Activated CD4-positive, alpha-beta T cell treated with anti-CD3 and anti-CD28 coated beads, Interleukin-2, amount 10 ng/mL, durations not matched to agents 7 days and 5 days (primary cell): Measurements from ENCODE around the gene BBLN. TPM values are rescaled to one million over a fixed set of nuclear protein-coding genes. Genes with fewer than 3 reads are reported as not detected.

Source experiments
- CTCF ChIA-PET: fragments of 350-600 bp; sonication (Branson Sonifier 250); formaldehyde crosslinking; loops from one replicate; lab custom pipeline; 2021; ENCODE audit warnings: antibody characterized with exemption; lab: Charles Lee
- POLR2A ChIA-PET: fragments of 350-600 bp; sonication (Branson Sonifier 250); formaldehyde crosslinking; loops from one replicate; lab custom pipeline; 2021; ENCODE audit warnings: antibody characterized with exemption; lab: Charles Lee
- DNase-seq: peaks from one replicate; pipeline ENCODE4 v3.0.0-alpha.2; 2020
- H3K27ac Mint-ChIP-seq: one replicate; pipeline ENCODE4 v1.8.0; 2021; ENCODE audit warnings: mild to moderate bottlenecking, moderate library complexity, mixed read lengths
- H3K27me3 Mint-ChIP-seq: one replicate; pipeline ENCODE4 v1.8.0; 2021; ENCODE audit warnings: mixed read lengths
- H3K36me3 Mint-ChIP-seq: one replicate; pipeline ENCODE4 v1.8.0; 2021; ENCODE audit warnings: low read depth, mixed read lengths
- H3K4me1 Mint-ChIP-seq: one replicate; pipeline ENCODE4 v1.8.0; 2021; ENCODE audit warnings: mixed read lengths
- H3K4me3 Mint-ChIP-seq: one replicate; pipeline ENCODE4 v1.8.0; 2021; ENCODE audit warnings: mild to moderate bottlenecking, moderate library complexity, mixed read lengths
- H3K9me3 Mint-ChIP-seq: one replicate; pipeline ENCODE4 v1.8.0; 2021; ENCODE audit warnings: mixed read lengths
- total RNA-seq, 2 experiments: library from RNA; stranded (reverse); gene quantifications; one replicate each; pipeline ENCODE4 v1.2.3, GENCODE V29; 2021

Gene BBLN
- total RNA-seq, 2 experiments from 2014 or later, result 92.5 to 94.2 TPM

DNA sequence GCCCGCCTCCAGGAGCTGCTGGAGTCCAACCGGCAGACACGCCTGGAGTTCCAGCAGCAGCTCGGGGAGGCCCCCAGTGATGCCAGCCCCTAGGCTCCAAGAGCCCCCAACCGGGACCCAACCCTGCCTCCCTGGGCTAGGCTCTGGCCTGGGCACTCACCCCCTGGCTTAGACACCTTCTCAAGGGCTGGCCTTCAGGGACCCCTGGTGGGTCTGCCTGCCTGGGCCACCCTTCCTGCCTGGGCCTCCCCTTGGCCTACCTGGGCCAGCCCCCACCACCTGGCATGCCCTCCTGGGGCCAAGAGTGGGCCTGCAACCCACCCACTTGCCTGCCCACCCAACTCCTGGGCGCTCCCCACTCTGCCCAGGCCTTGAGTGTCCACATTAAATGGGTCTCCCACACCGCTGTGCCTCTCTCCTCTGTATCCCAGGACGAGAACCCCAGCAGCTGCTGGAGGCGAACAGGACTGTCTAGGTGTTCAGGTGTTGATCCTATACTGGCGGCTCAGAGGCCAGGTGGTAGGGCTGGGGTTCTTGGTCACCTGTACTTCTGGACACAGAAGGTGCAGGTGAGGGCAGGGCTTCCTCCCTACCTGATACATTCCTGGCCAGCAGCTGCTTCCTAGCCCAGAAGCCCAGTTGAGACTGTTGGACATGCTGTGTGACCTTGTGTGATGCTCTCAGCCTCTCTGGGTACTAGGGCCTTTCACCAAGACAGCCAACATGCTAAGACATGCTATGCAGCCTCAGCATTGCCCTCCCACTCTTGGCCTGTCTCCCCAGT is 3.6 kb downstream of the BBLN start:
- H3K27me3 Mint-ChIP-seq, result no peaks in the 10 kb centered on the region
- DNase-seq, result no peak
- no peak overlapping the region for H3K27ac Mint-ChIP-seq
- H3K36me3 Mint-ChIP-seq, result peaks cover 31% of the 10 kb centered on the region
- CTCF ChIA-PET, result no interaction called here
- peaks cover 27% of the 10 kb centered on the region for H3K4me1 Mint-ChIP-seq
- H3K4me3 Mint-ChIP-seq, result no peak overlapping the region
- no peaks in the 10 kb centered on the region for H3K9me3 Mint-ChIP-seq
- POLR2A ChIA-PET, result no interaction called here

DNA sequence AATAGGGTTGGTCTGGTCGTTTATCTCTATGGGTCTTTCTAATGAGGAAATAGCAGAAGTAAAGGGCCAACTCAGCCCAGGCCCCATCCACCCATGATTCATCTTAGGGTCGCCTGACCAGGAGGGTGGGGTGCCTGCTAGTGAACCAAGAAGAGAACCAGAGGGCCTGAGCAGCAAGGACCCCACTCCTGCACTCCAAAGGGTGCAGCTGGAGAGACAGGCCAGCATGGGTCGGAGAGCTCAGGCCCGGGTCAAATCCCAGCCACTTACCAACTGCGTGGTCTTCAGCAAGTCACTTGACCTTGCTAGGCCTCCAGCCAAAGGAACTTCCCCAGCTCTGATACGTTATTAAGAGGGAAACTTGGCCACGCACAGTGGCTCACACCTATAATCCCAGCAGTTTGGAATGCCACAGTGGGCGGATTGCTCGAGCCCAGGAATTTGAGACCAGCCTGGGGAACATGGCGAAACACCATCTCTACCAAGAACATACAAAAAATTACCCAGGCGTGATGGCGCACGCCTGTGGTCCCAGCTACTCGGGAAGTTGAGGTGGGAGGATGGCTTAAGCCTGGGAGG is 4.3 kb downstream of the BBLN start:
- H3K9me3 Mint-ChIP-seq, result no peaks in the 10 kb centered on the region
- peaks cover 22% of the 10 kb centered on the region for H3K4me1 Mint-ChIP-seq
- no peak for DNase-seq
- no peak overlapping the region for H3K27ac Mint-ChIP-seq
- peaks cover 34% of the 10 kb centered on the region for H3K36me3 Mint-ChIP-seq
- CTCF ChIA-PET, result no interaction called here
- POLR2A ChIA-PET, result no interaction called here
- H3K4me3 Mint-ChIP-seq, result no peak overlapping the region
- no peaks in the 10 kb centered on the region for H3K27me3 Mint-ChIP-seq

DNA sequence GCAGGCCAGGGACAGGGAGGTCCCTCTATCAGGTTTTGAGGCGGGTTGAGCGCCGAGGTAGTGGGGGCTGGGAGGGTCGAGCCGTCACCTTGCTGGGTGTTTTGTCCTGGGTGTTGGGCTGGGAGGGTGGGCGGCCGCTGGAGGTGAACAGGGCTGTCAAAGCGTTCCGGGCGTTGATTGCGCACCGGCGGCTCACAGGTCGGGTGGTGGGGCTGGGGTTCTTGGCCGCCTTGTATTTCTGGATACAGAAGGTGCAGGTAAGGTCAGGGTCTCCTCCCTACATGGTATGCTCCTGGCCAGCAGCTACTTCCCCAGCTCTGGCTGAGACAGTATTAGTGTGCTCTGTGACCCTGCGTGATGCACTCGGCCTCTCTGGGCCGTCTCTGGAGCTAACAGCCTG is 6.1 kb downstream of the BBLN start:
- CTCF ChIA-PET, result interaction anchor here (0.9 kb wide), 1 partner anchor 59 kb away, joined by 3 read pairs; no protein-coding TSS in a partner anchor
- H3K4me1 Mint-ChIP-seq, result peaks cover 15% of the 10 kb centered on the region
- no peak for DNase-seq
- no peak overlapping the region for H3K27ac Mint-ChIP-seq
- no peaks in the 10 kb centered on the region for H3K9me3 Mint-ChIP-seq
- POLR2A ChIA-PET, result no interaction called here
- H3K36me3 Mint-ChIP-seq, result peaks cover 38% of the 10 kb centered on the region
- H3K4me3 Mint-ChIP-seq, result no peak overlapping the region
- no peaks in the 10 kb centered on the region for H3K27me3 Mint-ChIP-seq

DNA sequence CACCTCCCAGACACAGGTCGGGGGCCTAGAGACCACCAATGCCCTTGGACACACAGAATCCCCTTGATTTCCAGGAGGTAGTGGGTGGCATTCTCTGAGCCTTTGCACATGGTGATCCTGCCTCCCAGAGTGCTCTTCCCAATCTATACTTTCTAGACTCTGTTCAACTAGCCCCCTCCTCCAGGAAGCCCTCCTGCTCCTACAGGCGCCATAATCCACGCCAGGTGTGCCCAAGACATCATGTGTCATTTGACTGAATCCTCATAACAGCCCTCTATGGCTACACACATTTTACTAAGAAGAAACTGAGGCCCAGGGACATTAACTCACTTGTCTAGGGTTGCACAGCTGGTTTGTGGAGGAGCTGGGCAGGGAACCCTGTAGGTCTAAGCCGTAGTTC is 7.1 kb downstream of the BBLN start:
- ChIA-PET CTCF (no interaction called here), POLR2A (no interaction called here)
- H3K4me3 Mint-ChIP-seq, result no peak overlapping the region
- peaks cover 7% of the 10 kb centered on the region for H3K4me1 Mint-ChIP-seq
- no peaks in the 10 kb centered on the region for H3K9me3 Mint-ChIP-seq
- no peak overlapping the region for H3K27ac Mint-ChIP-seq
- no peaks in the 10 kb centered on the region for H3K27me3 Mint-ChIP-seq
- DNase-seq, result no peak
- H3K36me3 Mint-ChIP-seq, result peaks cover 36% of the 10 kb centered on the region

DNA sequence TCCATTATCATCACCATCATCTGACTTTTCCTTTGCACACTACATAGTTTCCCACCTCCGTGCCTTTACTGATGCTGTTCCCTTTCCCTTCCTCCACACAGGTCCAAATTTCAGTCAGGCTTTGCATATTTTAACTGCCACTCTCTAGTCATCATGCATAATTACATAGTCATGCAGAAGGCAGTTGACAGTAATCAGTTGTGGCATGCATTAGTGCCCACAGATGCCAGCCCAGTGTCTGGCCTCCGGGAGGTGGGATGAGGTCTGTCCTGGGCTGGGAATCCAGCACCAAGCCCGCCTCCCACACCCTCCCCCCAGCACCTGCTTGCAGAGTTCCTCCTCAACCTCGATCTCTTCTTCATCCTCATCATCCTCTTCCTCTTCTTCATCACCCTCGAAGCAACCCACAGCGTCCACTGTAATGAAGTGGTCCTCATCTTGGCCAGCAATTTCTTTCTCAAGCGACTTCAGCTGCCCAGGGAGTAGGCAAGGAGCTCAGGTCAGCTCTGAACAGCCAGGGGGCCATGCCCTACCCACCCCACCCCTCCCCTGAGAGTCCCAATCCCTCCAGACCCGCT is 8.8 kb downstream of the BBLN start:
- ChIA-PET CTCF (interaction anchor here (1.2 to 2.2 kb wide), 2 partner anchors 17 to 51 kb away, joined by 3 to 4 read pairs; no protein-coding TSS in a partner anchor), POLR2A (no interaction called here)
- H3K36me3 Mint-ChIP-seq, result peaks cover 30% of the 10 kb centered on the region
- no peak overlapping the region for H3K4me3 Mint-ChIP-seq
- no peaks in the 10 kb centered on the region for H3K4me1 Mint-ChIP-seq
- no peak for DNase-seq
- no peaks in the 10 kb centered on the region for H3K27me3 Mint-ChIP-seq
- no peaks in the 10 kb centered on the region for H3K9me3 Mint-ChIP-seq
- no peak overlapping the region for H3K27ac Mint-ChIP-seq

DNA sequence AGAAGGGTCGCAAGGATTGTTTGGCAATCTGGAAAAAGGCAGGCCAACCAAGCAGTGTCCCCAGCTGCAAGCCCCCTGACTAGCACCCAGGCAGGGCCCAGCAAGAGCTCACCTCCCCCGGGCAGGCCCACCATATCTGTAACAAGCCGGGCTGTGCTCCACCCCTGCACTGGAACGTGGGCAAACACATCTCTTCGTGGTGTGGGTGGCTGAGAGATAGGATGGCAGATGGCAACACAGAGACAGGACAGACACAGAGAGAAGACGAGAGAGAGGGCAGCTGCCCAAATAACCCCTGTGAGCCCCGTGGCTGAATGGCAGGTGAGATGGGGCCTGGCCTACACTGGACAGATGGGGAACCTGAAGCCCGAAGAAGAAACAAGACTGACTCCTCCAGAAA is 9.4 kb downstream of the BBLN start:
- H3K27me3 Mint-ChIP-seq, result no peaks in the 10 kb centered on the region
- peaks cover 27% of the 10 kb centered on the region for H3K36me3 Mint-ChIP-seq
- H3K9me3 Mint-ChIP-seq, result no peaks in the 10 kb centered on the region
- no peaks in the 10 kb centered on the region for H3K4me1 Mint-ChIP-seq
- DNase-seq, result no peak
- H3K27ac Mint-ChIP-seq, result peak overlapping the region; percentile 41
- ChIA-PET POLR2A (no interaction called here), CTCF (interaction anchor here (0.9 to 2.2 kb wide), 2 partner anchors 21 to 52 kb away, joined by 3 to 4 read pairs; no protein-coding TSS in a partner anchor)
- H3K4me3 Mint-ChIP-seq, result no peak overlapping the region

DNA sequence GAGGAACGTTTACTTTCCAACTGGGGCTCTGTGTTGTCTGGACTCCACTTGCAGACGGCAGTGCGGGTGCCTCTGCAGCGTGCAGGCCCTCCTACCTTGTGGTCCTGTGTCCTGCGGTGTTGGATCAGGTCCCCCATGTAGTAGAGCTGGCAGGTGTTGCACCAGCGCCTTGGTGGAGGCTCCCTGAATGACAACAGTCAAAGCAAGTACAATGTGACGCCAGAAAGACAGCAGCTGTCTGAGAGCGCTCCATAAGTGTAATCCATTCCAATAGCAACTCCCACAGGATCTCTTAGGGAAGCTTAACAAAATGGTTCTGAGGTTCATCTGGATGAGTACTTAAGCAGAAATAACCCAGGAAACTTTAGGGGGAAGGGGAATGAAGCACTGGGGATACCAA is 9.9 kb downstream of the BBLN start:
- peaks cover 24% of the 10 kb centered on the region for H3K36me3 Mint-ChIP-seq
- ChIA-PET POLR2A (no interaction called here), CTCF (interaction anchor here (0.9 kb wide), 2 partner anchors 20 to 21 kb away, joined by 3 read pairs; no protein-coding TSS in a partner anchor)
- no peak overlapping the region for H3K4me3 Mint-ChIP-seq
- H3K27ac Mint-ChIP-seq, result peak overlapping the region; percentile 41
- H3K27me3 Mint-ChIP-seq, result no peaks in the 10 kb centered on the region
- no peak for DNase-seq
- H3K9me3 Mint-ChIP-seq, result no peaks in the 10 kb centered on the region
- no peaks in the 10 kb centered on the region for H3K4me1 Mint-ChIP-seq

DNA sequence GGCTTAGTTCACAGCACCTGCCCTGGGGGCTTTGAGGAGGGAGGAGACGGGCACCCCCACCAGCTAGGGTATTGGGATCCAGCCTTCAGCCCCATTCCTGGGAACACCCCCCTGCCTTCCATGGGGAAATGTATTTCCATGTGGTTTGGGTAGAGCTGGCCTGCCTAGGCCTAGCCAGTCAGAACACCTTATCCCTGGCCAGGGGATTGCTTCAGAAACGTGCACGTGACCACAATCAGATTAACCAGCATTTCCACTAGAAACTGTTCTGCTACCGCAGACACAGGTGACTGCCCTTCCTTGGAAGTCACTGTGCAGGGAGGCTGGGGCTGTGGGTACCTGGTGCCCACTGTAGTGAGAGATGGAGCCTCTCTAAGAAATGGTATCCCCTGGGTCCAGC is 14.0 kb downstream of the BBLN start:
- Mint-ChIP-seq H3K4me3 (no peak overlapping the region), H3K4me1 (no peaks in the 10 kb centered on the region)
- CTCF ChIA-PET, result interaction anchor here (0.6 to 1.5 kb wide), 3 partner anchors 9 to 27 kb away, joined by 3 read pairs; no protein-coding TSS in a partner anchor

DNA sequence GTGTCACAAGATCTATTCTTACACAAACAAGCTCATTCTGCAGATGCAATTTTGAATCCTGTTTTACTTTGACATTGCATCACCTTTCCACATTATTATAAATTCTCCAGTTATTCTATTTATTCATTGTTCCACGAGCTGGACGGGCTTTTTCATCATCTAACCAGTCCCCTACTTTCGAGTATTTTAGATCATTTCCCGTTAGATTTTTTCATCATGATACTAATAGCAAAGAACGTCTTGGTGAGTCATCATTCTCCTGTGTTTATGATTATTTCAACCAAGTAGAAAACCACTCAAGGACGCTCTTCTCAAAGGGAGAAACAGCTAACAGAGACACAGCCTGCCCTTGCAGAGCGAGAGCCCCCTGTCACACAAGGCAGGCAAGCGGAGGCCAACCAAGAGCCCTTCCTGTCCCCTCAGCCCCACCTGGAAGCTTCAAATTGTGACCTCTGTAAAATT is 15.1 kb downstream of the BBLN start:
- peaks cover 6% of the 10 kb centered on the region for H3K9me3 Mint-ChIP-seq
- DNase-seq, result no peak

More for the DNA sequence above, 14.0 kb downstream of the BBLN start:
- H3K27ac Mint-ChIP-seq, result no peak overlapping the region
- no peak for DNase-seq
- peaks cover 21% of the 10 kb centered on the region for H3K36me3 Mint-ChIP-seq
- POLR2A ChIA-PET, result no interaction called here
- H3K9me3 Mint-ChIP-seq, result peaks cover 4% of the 10 kb centered on the region
- no peaks in the 10 kb centered on the region for H3K27me3 Mint-ChIP-seq

DNA sequence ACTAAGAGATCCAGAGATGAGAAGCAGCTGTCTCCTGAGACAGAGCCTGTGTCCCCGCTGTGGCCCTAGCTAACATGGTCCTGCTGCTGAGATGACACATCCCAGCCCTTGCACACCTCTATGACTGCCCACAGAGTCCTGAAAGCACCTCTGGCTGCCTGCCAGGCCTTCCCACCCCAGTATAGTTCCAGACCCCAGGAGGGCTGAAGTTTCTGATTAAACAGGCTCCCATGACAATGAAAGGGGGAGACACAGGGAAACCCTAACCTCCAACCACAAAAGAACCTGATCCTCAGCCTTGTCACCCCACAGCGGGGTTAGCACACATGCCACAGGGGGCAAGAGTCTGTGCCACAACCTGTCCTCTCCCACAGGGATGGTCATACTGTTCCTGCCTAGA is 15.7 kb downstream of the BBLN start:
- ChIA-PET POLR2A (no interaction called here), CTCF (interaction anchor here (0.9 kb wide), 1 partner anchor 16 kb away, joined by 3 read pairs; the partner anchor contains the start of gene BBLN)
- peaks cover 34% of the 10 kb centered on the region for H3K36me3 Mint-ChIP-seq
- no peaks in the 10 kb centered on the region for H3K4me1 Mint-ChIP-seq
- H3K9me3 Mint-ChIP-seq, result peaks cover 6% of the 10 kb centered on the region
- H3K27me3 Mint-ChIP-seq, result no peaks in the 10 kb centered on the region
- H3K27ac Mint-ChIP-seq, result no peak overlapping the region
- H3K4me3 Mint-ChIP-seq, result no peak overlapping the region
- no peak for DNase-seq

More for the DNA sequence above, 15.1 kb downstream of the BBLN start:
- no peak overlapping the region for H3K27ac Mint-ChIP-seq
- ChIA-PET CTCF (interaction anchor here (0.6 to 1.5 kb wide), 6 partner anchors 8 to 315 kb away, joined by 3 to 4 read pairs (median 3); partner anchors contain the start of gene BBLN), POLR2A (no interaction called here)
- H3K27me3 Mint-ChIP-seq, result no peaks in the 10 kb centered on the region
- H3K36me3 Mint-ChIP-seq, result peaks cover 28% of the 10 kb centered on the region
- H3K4me1 Mint-ChIP-seq, result no peaks in the 10 kb centered on the region
- no peak overlapping the region for H3K4me3 Mint-ChIP-seq

DNA sequence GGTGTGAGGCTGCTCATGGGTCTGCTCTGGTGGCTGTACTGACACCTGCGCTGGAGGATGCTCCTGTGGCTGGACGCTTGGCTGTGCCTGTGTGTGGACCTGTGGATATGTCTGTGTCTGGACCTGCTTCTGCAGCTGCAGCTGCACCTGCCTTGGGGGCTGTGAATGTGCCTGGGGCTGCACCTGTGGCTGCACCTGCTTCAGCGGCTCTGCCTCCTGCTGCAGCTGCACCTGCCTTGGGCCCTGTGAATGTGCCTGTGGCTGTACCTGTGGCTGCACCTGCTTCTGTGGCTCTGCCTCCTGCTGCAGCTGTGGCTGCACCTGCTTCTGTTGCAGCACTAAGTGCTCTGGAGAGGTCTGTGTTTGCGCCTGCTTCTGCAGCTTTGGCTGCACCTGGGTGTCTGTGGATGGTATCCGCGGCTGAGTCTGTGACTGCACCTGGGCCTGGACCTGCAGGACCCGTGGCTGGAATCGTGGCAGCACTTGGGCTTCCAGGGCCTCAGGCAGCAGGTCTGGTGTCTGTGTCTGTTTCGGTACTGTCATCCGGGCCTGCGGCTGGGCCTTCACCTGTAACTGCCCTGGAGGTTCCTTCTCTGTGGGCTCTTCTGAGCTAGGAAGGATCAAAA is 18.9 kb downstream of the BBLN start:
- H3K4me3 Mint-ChIP-seq, result no peak overlapping the region
- CTCF ChIA-PET, result no interaction called here
- POLR2A ChIA-PET, result no interaction called here
- H3K9me3 Mint-ChIP-seq, result peaks cover 6% of the 10 kb centered on the region
- no peaks in the 10 kb centered on the region for H3K4me1 Mint-ChIP-seq
- H3K36me3 Mint-ChIP-seq, result peaks cover 50% of the 10 kb centered on the region
- no peaks in the 10 kb centered on the region for H3K27me3 Mint-ChIP-seq
- DNase-seq, result no peak
- H3K27ac Mint-ChIP-seq, result peak overlapping the region; percentile 13

DNA sequence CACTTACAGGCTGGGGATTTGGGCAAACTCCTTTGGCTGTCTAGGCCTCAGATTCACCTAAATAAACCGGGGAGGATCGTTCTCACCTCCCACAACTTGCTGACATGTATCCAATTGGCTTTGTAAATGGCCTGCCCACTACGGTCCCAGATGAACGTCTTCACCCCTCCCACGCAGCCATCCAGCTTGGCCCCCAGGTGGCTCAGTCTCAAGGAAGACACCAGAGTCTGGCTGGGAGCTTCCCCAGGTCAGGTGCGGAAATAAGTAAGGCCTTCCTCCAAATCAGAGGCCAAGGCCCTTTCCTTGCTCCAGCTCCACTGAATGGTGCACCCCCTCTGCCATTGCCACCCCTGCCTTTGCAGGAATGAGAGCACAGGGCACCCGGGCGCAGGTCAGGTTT is 19.9 kb downstream of the BBLN start:
- CTCF ChIA-PET, result no interaction called here
- H3K27ac Mint-ChIP-seq, result no peak overlapping the region
- H3K36me3 Mint-ChIP-seq, result peaks cover 52% of the 10 kb centered on the region
- H3K4me3 Mint-ChIP-seq, result no peak overlapping the region
- H3K9me3 Mint-ChIP-seq, result peaks cover 6% of the 10 kb centered on the region
- DNase-seq, result no peak
- POLR2A ChIA-PET, result no interaction called here
- H3K4me1 Mint-ChIP-seq, result no peaks in the 10 kb centered on the region
- no peaks in the 10 kb centered on the region for H3K27me3 Mint-ChIP-seq
